CD4-positive, alpha-beta T cell (primary cell): ENCODE data around the gene TPD52L1. TPM values are rescaled to one million over a fixed set of nuclear protein-coding genes. Genes with fewer than 3 reads are reported as not detected.

Experiments
- ATAC-seq: fragments of 200-7000 bp; cut with Tn5 transposase; one replicate; pipeline ENCODE4 v1.10.0; 2022; ENCODE audit warnings: mild to moderate bottlenecking; ENCODE audit not compliant: poor library complexity
- CTCF ChIA-PET: fragments of 350-600 bp; sonication (Branson Sonifier 250); formaldehyde crosslinking; loops from one replicate; lab custom pipeline; 2021; ENCODE audit warnings: antibody characterized with exemption, inconsistent platforms; lab: Charles Lee
- POLR2A ChIA-PET: fragments of 350-600 bp; sonication (Branson Sonifier 250); formaldehyde crosslinking; loops from one replicate; lab custom pipeline; 2021; ENCODE audit warnings: antibody characterized with exemption, inconsistent platforms; lab: Charles Lee
- DNase-seq, 14 experiments: peaks; one replicate each; pipeline ENCODE4 v3.0.0-alpha.2; 2013 to 2020; ENCODE audit warnings: mixed read lengths in 2 of 14
- H3K27ac ChIP-seq, 2 donors: one replicate each; pipeline versions ENCODE4 v1.5.1 to v1.7.0; 2013; ENCODE audit warnings: low read length in 2 of 2, low read depth in 1 of 2, mild to moderate bottlenecking in 1 of 2
- H3K27me3 ChIP-seq, 2 experiments: 1 replicate in 1 of 2; 2 replicates in 1 of 2; pipeline versions ENCODE4 v1.6.1 to v1.7.0; 2013; ENCODE audit warnings: low read length in 2 of 2, control low read depth in 1 of 2, mild to moderate bottlenecking in 1 of 2, moderate library complexity in 1 of 2; ENCODE audit not compliant: insufficient read depth in 2 of 2, control insufficient read depth in 1 of 2
- H3K36me3 ChIP-seq: one replicate; pipeline ENCODE4 v1.6.1; 2013; ENCODE audit warnings: low read length, control low read depth; ENCODE audit not compliant: insufficient read depth
- H3K4me1 ChIP-seq: one replicate; pipeline ENCODE4 v1.6.1; 2013; ENCODE audit warnings: low read length, control low read depth; ENCODE audit not compliant: insufficient read depth
- H3K4me3 ChIP-seq: one replicate; pipeline ENCODE4 v1.5.1; 2013; ENCODE audit warnings: mild to moderate bottlenecking, low read length, moderate library complexity
- H3K9me3 ChIP-seq, 2 experiments: 1 replicate in 1 of 2; 2 replicates in 1 of 2; pipeline versions ENCODE4 v1.6.1 to v1.7.0; 2013; ENCODE audit warnings: low read length in 2 of 2, mild to moderate bottlenecking in 2 of 2, control low read depth in 1 of 2, moderate library complexity in 1 of 2; ENCODE audit not compliant: control insufficient read depth in 1 of 2, insufficient read depth in 1 of 2
- H3K27ac Mint-ChIP-seq: one replicate; pipeline ENCODE4 v1.8.0; 2020; ENCODE audit warnings: mixed read lengths
- H3K27me3 Mint-ChIP-seq: one replicate; pipeline ENCODE4 v1.8.0; 2021; ENCODE audit warnings: mixed read lengths
- H3K36me3 Mint-ChIP-seq: one replicate; pipeline ENCODE4 v1.8.0; 2021; ENCODE audit warnings: low read depth, mixed read lengths
- H3K4me1 Mint-ChIP-seq: one replicate; pipeline ENCODE4 v1.8.0; 2021; ENCODE audit warnings: low read depth, mixed read lengths
- H3K4me3 Mint-ChIP-seq: one replicate; pipeline ENCODE4 v1.8.0; 2020; ENCODE audit warnings: mild to moderate bottlenecking, mixed read lengths
- H3K9me3 Mint-ChIP-seq: one replicate; pipeline ENCODE4 v1.8.0; 2020; ENCODE audit warnings: mixed read lengths
- CTCF ChIP-seq: fragments of 200-600 bp; IDR thresholded peaks from one replicate; pipeline ENCODE4 v1.8.0; 2022; ENCODE audit warnings: antibody characterized with exemption, mild to moderate bottlenecking
- intact Hi-C, 2 experiments: fragments of 100-400 bp; cut with DNase I in 1 of 2; cut with micrococcal nuclease in 1 of 2; formaldehyde crosslinking; loops; one replicate each; pipeline versions ENCODE4 v1.15.1 to v1.9.0; 2023 to 2025; cut with DNase I, micrococcal nuclease
- total RNA-seq, 174 experiments: library from RNA in 2 of 174; stranded (reverse) in 2 of 174; gene quantifications; one replicate each; pipeline ENCODE4 v1.2.3 and lab custom pipeline; 2021 to 2026

Gene TPD52L1
- total RNA-seq, 2 experiments from 2014 or later = not detected

GRCh38 chr6:125112934-125113333 lies 40.6 kb upstream of the TPD52L1 start:
- no peaks in the 10 kb centered on the region for H3K4me1 Mint-ChIP-seq
- no peak for DNase-seq
- no peak for ATAC-seq
- no peaks in the 10 kb centered on the region for H3K4me1 ChIP-seq
- no peak for TF ChIP-seq CTCF
- H3K9me3 Mint-ChIP-seq = peaks cover 22% of the 10 kb centered on the region
- CTCF ChIA-PET = no interaction called here
- H3K27ac Mint-ChIP-seq = no peak overlapping the region
- intact Hi-C loops = loop anchor here in 1 of 2 experiments (2.0 to 5.0 kb wide), 2 partner anchors 242 to 1696 kb away; no protein-coding TSS in a partner anchor
- no peaks in the 10 kb centered on the region for H3K36me3 Mint-ChIP-seq
- no peak overlapping the region for H3K4me3 ChIP-seq
- H3K27me3 ChIP-seq = no peaks in the 10 kb centered on the region
- H3K27me3 Mint-ChIP-seq = no peaks in the 10 kb centered on the region
- POLR2A ChIA-PET = no interaction called here
- H3K4me3 Mint-ChIP-seq = no peak overlapping the region
- H3K36me3 ChIP-seq = no peaks in the 10 kb centered on the region
- H3K27ac ChIP-seq = no peak overlapping the region
- peaks cover 6 to 24% of the 10 kb centered on the region in 2 experiments for H3K9me3 ChIP-seq

- H3K9me3 Mint-ChIP-seq = peaks cover 20% of the 10 kb centered on the region
- ChIA-PET CTCF (interaction anchor here (0.6 to 1.4 kb wide), 3 partner anchors 9 to 1312 kb away, joined by 4 to 6 read pairs (median 4); no protein-coding TSS in a partner anchor), POLR2A (interaction anchor here (1.3 kb wide), 1 partner anchor 47 kb away, joined by 3 read pairs; no protein-coding TSS in a partner anchor)
- H3K4me3 Mint-ChIP-seq = no peak overlapping the region
- no peaks in the 10 kb centered on the region for H3K27me3 ChIP-seq
- H3K4me1 Mint-ChIP-seq = no peaks in the 10 kb centered on the region
- H3K36me3 ChIP-seq = no peaks in the 10 kb centered on the region
- peak in 12 of 14 experiments; percentile 9 to 66 (median 28) for DNase-seq
- H3K27ac ChIP-seq = no peak overlapping the region
- peaks cover 6 to 21% of the 10 kb centered on the region in 2 experiments for H3K9me3 ChIP-seq
- no peak overlapping the region for H3K4me3 ChIP-seq
- H3K27ac Mint-ChIP-seq = no peak overlapping the region
- no peak for ATAC-seq
- H3K27me3 Mint-ChIP-seq = no peaks in the 10 kb centered on the region
- peak; percentile 87 for TF ChIP-seq CTCF
- no peaks in the 10 kb centered on the region for H3K36me3 Mint-ChIP-seq
- intact Hi-C loops = loop anchor here (1.0 to 5.0 kb wide), 3 partner anchors 244 to 1697 kb away; no protein-coding TSS in a partner anchor
- H3K4me1 ChIP-seq = no peaks in the 10 kb centered on the region
Measured at GRCh38 chr6:125114248-125114858, 39.2 kb upstream of the TPD52L1 start.

- Histone ChIP-seq H3K36me3 (no peaks in the 10 kb centered on the region), H3K27me3 (no peaks in the 10 kb centered on the region), H3K4me3 (no peak overlapping the region), H3K27ac (no peak overlapping the region), H3K9me3 (peaks cover 5 to 6% of the 10 kb centered on the region in 2 experiments), H3K4me1 (no peaks in the 10 kb centered on the region)
- intact Hi-C loops = loop anchor here in 1 of 2 experiments (5.0 kb wide), 1 partner anchor 1314 kb away; the partner anchor contains the start of gene NKAIN2
- H3K4me1 Mint-ChIP-seq = no peaks in the 10 kb centered on the region
- POLR2A ChIA-PET = no interaction called here
- no peak for TF ChIP-seq CTCF
- H3K4me3 Mint-ChIP-seq = no peak overlapping the region
- H3K36me3 Mint-ChIP-seq = no peaks in the 10 kb centered on the region
- CTCF ChIA-PET = no interaction called here
- no peak overlapping the region for H3K27ac Mint-ChIP-seq
- ATAC-seq = no peak
- peaks cover 5% of the 10 kb centered on the region for H3K27me3 Mint-ChIP-seq
- no peak for DNase-seq
- peaks cover 4% of the 10 kb centered on the region for H3K9me3 Mint-ChIP-seq
Measured at GRCh38 chr6:125116170-125116569, 37.4 kb upstream of the TPD52L1 start.
